DMS153 treated with DMSO at 0.1 percent for 48 hours (cell line): Measurements from ENCODE around the gene POLR3B.
"Not testable (repeated sequence)": the region's sequence is repeated elsewhere in the genome, so short reads cannot be mapped to it uniquely, and the experiment has no call there.

Source experiments
- DNase-seq: peaks from one replicate; lab custom pipeline; 2025; ENCODE audit not compliant: unreplicated experiment; lab: John Stamatoyannopoulos, UW

The POLR3B gene

GRCh38 chr12:106459124-106459523 is 101.6 kb downstream of the POLR3B start:
- DNase-seq, result no peak

GRCh38 chr12:106459534-106459933 is 102.0 kb downstream of the POLR3B start:
- no peak for DNase-seq

DNA sequence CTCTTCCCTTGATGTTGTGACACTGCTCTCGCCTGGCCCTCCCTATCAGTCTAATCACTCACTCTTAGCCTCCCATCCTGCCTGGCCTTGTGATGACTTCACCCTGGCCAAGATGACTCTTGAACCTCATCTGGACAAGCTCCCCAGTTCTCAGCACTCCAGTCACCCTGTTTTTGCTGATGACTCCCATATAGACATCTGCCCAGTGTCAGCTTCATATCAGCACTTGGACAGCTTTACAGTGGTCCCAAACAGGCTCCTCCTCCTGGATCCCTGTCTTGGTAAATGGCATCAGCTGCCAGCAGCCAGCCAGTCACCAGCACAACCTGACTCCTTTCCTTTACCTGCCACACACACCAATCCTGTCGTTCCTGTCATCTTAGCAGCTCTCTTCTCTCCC is 104.2 kb downstream of the POLR3B start:
- DNase-seq, result no peak

GRCh38 chr12:106465605-106466004 is 108.1 kb downstream of the POLR3B start:
- DNase-seq, result not testable (repeated sequence)

- DNase-seq, result not testable (repeated sequence)
These were observed 118.1 kb downstream of the POLR3B start for GRCh38 chr12:106475662-106476061.

GRCh38 chr12:106477627-106478026 is 120.1 kb downstream of the POLR3B start:
- DNase-seq, result not testable (repeated sequence)

GRCh38 chr12:106480251-106480650 is 122.7 kb downstream of the POLR3B start:
- no peak for DNase-seq

GRCh38 chr12:106481246-106481645 is 123.7 kb downstream of the POLR3B start:
- no peak for DNase-seq

- no peak for DNase-seq
These were observed 130.1 kb downstream of the POLR3B start for GRCh38 chr12:106487664-106488063.

GRCh38 chr12:106488884-106489283 is 131.3 kb downstream of the POLR3B start:
- DNase-seq, result no peak

- no peak for DNase-seq
These were observed 132.7 kb downstream of the POLR3B start for GRCh38 chr12:106490264-106490663.

- no peak for DNase-seq
These were observed 135.3 kb downstream of the POLR3B start for GRCh38 chr12:106492857-106493256.

DNA sequence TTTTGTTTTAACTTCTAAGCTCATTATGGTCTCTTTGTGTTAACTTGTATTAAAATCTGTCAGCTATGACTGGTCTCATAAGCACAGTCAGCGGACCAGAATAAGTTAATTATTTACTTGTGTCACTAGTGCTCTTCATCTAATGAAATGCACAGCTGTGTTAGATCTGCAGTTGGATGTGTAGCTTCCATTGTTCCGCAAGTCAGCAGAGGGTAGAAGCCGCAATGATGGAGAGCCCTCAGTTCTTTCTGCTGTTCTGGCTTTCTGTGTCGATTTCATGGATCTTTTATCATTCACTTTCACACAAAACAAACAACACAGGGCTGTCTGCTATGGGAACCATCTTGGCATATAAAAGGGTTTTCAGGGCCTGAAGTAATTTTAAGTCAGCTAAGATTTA is 136.0 kb downstream of the POLR3B start:
- DNase-seq, result no peak

GRCh38 chr12:106495354-106495965 is 137.9 kb downstream of the POLR3B start:
- DNase-seq, result no peak

GRCh38 chr12:106498056-106498455 is 140.5 kb downstream of the POLR3B start:
- DNase-seq, result no peak

- no peak for DNase-seq
These were observed 142.1 kb downstream of the POLR3B start for GRCh38 chr12:106499628-106500027.

DNA sequence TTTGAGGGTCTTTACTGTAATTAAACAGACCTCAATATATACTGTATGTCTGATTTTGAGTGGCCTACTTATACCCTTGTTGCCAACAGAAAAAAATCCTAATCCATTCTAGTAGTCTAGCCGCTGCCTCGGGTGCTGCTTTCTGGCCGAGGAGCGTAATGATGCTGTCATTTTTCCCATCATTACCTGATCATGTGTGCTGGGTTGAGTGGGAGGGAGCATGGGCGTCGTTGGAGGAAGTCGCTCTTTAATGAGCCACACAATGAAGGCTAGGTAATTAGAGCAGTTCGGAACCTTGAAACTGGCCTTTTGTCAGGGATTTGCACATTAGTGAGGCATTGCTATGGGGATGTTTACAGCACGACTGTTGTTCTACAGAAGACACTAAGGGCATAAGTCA is 149.1 kb downstream of the POLR3B start:
- no peak for DNase-seq

DNA sequence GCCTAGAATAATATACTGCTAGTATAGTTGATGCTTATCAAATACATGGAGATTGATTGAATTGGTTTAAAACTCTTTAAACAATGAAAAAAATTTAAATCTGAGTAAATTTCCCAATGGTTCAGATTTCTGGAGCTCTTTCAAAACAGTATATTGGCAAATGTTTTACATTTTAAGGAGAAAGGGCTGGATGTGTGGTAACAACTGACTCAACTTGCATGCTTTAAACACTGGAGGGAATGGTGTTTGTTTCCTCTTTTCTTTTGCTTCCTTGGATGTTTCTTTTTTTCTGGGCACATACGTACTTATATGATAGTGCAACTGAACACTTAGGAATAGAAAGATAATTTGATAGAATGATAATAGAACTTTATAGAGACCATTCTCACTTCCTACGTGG is 151.4 kb downstream of the POLR3B start:
- no peak for DNase-seq

GRCh38 chr12:106511365-106511764 is 153.8 kb downstream of the POLR3B start:
- DNase-seq, result no peak

DNA sequence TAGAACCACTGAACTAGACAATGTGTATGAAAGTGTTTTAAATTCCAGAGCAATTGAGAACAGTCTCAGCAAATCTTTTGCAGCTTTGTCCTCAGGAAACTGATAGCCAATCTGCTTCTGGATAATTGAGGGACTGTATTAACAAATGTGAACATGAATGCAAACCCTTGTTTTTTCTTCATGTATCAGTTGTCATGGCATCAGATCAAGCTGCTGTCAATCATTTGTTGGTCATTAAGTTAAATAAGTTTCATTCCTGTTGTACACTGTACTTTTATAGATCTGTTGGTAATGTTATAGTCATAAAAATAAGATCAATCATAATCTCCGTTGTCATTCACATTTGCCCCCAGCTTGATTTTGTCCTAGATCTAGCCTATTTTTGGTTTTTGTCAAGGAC is 159.8 kb downstream of the POLR3B start:
- DNase-seq, result no peak

GRCh38 chr12:106519607-106520021 is 162.1 kb downstream of the POLR3B start:
- no peak for DNase-seq

DNA sequence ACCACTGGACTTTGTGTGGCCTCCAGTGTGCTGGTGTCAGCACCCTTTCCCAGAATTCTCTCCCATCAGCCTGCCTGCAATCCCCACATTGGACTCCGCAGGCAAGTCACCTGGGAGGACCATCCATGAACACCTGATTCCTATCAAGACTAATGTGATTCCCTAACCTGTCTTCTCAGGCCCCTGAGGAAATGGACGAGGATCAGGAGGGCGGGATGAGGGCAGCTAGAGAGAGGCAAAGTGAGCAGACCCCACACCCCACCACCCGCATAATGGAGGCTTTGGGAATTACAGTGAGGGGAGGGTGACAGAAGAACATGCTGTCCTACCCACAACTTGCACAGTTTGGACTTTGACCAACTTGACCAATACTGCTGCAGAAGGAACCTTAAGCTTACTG is 164.4 kb downstream of the POLR3B start:
- DNase-seq, result no peak

DNA sequence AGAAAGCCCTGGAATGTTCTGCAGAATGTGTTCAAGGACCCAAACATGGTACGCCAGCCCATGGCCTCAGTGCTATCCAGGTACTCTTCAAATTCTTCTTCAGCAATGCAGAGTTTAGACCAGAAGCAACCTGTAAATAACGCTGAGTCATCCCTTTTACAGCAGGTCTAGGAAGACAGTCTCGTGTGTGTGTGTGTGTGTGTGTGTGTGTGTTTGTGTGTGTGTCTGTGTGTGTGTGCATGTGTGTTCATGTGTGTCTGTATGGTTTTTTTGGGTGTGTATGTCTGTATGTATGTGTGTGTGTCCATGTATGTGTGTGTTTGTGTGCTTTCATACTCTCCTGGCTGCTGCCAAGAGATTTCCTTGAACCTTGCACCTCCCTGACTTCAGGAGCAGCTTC is 165.2 kb downstream of the POLR3B start:
- no peak for DNase-seq
